ENCODE measurements around the gene UBR4. TPM values are rescaled to one million over a fixed set of nuclear protein-coding genes. Genes with fewer than 3 reads are reported as not detected.

UBR4 gene
- polyA plus RNA-seq, 2 of the 4 experiments (the other 2 are of a cell fraction) = 55.8 to 74.3 TPM

DNA sequence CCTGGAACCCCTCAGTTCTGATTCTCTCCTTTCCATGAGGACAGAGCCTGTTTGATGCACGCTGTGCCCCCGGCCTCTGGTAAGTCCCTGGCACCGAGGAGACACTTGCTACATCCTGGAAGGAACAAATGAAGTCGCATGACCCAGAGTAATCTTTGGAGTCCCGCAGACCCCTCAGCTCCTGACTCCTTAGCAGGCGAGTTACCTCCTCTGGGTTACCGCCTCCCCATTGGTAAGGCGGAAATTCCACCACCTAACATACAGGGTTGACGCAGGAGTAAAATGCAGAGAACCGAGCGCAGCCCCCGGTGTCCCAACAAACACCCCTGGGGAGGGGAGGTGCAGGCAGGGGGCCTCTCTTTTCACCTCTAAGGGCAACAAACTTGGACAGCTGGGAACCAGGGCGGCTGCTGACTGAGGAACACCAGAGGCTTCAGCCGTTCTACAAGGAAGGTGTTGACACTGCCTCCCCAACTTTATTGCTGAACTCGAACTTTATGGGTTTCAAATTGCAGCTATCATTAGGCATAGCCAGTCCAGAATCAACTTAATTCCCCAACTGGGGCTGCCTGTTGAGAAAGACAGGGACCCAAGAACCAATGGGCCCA, 138.3 kb downstream of the UBR4 start (continued):
- TF ChIP-seq, protein P1, sequence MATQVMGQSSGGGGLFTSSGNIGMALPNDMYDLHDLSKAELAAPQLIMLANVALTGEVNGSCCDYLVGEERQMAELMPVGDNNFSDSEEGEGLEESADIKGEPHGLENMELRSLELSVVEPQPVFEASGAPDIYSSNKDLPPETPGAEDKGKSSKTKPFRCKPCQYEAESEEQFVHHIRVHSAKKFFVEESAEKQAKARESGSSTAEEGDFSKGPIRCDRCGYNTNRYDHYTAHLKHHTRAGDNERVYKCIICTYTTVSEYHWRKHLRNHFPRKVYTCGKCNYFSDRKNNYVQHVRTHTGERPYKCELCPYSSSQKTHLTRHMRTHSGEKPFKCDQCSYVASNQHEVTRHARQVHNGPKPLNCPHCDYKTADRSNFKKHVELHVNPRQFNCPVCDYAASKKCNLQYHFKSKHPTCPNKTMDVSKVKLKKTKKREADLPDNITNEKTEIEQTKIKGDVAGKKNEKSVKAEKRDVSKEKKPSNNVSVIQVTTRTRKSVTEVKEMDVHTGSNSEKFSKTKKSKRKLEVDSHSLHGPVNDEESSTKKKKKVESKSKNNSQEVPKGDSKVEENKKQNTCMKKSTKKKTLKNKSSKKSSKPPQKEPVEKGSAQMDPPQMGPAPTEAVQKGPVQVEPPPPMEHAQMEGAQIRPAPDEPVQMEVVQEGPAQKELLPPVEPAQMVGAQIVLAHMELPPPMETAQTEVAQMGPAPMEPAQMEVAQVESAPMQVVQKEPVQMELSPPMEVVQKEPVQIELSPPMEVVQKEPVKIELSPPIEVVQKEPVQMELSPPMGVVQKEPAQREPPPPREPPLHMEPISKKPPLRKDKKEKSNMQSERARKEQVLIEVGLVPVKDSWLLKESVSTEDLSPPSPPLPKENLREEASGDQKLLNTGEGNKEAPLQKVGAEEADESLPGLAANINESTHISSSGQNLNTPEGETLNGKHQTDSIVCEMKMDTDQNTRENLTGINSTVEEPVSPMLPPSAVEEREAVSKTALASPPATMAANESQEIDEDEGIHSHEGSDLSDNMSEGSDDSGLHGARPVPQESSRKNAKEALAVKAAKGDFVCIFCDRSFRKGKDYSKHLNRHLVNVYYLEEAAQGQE (IDR thresholded peaks at IDR 0.05) = no peak
- no peak for TF ChIP-seq CBX8 (IDR thresholded peaks at IDR 0.05)
- TF ChIP-seq EP300 (IDR thresholded peaks at IDR 0.05) = no peak

DNA sequence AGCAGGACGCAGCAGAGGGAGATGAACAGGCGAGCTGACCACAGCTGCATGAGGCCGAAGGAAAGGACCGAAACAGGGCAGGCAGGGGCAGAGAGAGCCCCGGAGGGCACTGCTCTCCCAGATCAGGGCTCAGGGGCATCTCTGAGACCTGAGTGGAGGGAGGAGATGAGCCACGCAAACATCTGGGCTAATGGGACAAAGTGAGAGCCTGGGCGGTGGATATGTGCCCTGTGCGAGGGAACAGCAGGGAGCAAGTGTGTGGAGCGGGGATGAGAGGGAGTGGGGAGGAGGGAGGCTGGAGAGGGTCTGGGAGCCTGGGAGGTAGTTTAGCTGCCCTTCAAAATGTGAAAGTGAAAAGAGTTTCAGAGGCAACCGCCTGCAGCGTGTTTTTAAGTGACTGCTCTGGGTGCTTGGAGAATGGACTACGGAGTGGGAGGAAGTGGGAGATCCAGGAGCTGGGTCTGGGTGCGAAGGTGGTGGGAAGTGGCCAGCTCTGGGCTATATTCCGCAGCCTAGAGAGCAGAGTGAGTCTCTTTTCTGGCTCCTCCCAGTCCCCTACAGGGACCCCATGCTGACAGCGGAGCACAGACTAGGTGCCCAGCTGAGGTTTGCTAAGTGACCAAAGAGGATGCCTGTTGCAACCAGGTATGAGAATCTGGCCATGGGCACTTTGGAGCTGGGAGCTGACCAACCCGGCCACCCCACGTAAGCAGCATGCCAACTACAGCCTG, 139.0 kb downstream of the UBR4 start:
- H3K4me3 ChIP-seq = no peak overlapping the region
- H3K27ac ChIP-seq = peak overlapping the region in 1 of 2 experiments; percentile 89; a peak in 3 of 6 replicates
- H3K4me2 ChIP-seq = no peak overlapping the region
- DNase-seq (ENCODE audit: low read depth in 1 of 2, low spot score in 1 of 2) (no peak), FAIRE-seq (no peak), ATAC-seq (no peak)
- TF ChIP-seq SREBF2 (IDR thresholded peaks at IDR 0.05) = no peak
- TF ChIP-seq FOSB (CRISPR knock-in tag; IDR thresholded peaks at IDR 0.05) = no peak
- TF ChIP-seq TFCP2L1 (CRISPR knock-in tag; IDR thresholded peaks at IDR 0.05) = no peak
- no peak for TF ChIP-seq RARB (CRISPR knock-in tag; IDR thresholded peaks at IDR 0.05)
- no peak for TF ChIP-seq KDM5A (IDR thresholded peaks at IDR 0.05)
- TF ChIP-seq CBX2 (IDR thresholded peaks at IDR 0.05; ENCODE audit: borderline replicate concordance, low read depth) = no peak
- TF ChIP-seq, protein P2, sequence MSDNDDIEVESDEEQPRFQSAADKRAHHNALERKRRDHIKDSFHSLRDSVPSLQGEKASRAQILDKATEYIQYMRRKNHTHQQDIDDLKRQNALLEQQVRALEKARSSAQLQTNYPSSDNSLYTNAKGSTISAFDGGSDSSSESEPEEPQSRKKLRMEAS (IDR thresholded peaks at IDR 0.05) = no peak
- TF ChIP-seq EP300 (IDR thresholded peaks at IDR 0.05) = no peak
- no peaks in the 10 kb centered on the region for H3K9me3 ChIP-seq
- WGBS (ENCODE audit: missing lambda C conversion rate) = 90% methylated on average over 17 of the region's 17 CpGs
- ChIA-PET CTCF (interaction anchor here (0.6 to 1.7 kb wide), 6 partner anchors 9 to 164 kb away, joined by 3 to 7 read pairs (median 3); no protein-coding TSS in a partner anchor), POLR2A (interaction anchor here (1.6 kb wide), 1 partner anchor 8 kb away, joined by 3 read pairs; no protein-coding TSS in a partner anchor)
- peaks cover 30% of the 10 kb centered on the region for H3K4me1 ChIP-seq

DNA sequence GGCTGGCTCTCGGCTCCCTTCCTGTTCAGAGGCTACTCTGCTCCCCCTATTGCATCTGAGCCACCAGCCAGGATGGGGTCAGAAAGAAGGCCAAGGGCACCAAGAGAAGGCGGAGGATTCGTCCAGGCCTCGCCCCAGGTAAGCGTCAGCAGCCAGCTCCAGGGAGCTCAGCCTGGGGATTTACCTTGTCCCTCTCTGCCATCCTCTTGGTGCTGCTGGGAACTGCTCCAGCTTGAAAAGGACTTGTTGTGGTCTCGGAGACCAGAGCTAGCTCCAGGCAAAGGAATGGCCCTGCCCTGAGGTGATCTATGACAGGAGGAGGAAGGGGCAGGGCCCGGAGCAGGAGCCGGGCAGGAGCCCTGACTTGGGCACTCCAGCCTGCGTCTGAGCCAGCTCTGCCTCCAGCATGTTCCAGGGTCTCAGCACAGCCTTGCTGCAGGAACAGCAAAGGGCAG, 139.8 kb downstream of the UBR4 start:
- ATAC-seq = no peak
- no peak overlapping the region for H3K4me3 ChIP-seq
- WGBS (ENCODE audit: missing lambda C conversion rate) = 81% methylated on average over 3 of the region's 9 CpGs
- H3K27ac ChIP-seq = peak overlapping the region in 1 of 2 experiments; percentile 89; a peak in 2 of 6 replicates
- no peak for DNase-seq (ENCODE audit: low read depth in 1 of 2, low spot score in 1 of 2)
- CTCF ChIA-PET = interaction anchor here (2.1 to 4.0 kb wide), 3 partner anchors 26 to 157 kb away, joined by 5 to 14 read pairs (median 10); no protein-coding TSS in a partner anchor
- peaks cover 34% of the 10 kb centered on the region for H3K4me1 ChIP-seq
- TF ChIP-seq, protein P3, sequence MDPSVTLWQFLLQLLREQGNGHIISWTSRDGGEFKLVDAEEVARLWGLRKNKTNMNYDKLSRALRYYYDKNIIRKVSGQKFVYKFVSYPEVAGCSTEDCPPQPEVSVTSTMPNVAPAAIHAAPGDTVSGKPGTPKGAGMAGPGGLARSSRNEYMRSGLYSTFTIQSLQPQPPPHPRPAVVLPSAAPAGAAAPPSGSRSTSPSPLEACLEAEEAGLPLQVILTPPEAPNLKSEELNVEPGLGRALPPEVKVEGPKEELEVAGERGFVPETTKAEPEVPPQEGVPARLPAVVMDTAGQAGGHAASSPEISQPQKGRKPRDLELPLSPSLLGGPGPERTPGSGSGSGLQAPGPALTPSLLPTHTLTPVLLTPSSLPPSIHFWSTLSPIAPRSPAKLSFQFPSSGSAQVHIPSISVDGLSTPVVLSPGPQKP (IDR thresholded peaks at IDR 0.05; ENCODE audit: low read depth, low read length) = no peak
- TF ChIP-seq RARB (CRISPR knock-in tag; IDR thresholded peaks at IDR 0.05) (no peak), CHD2 (IDR thresholded peaks at IDR 0.05; ENCODE audit: low read length, partially characterized antibody) (no peak), CBX2 (IDR thresholded peaks at IDR 0.05; ENCODE audit: borderline replicate concordance, low read depth) (no peak), ZC3H11A (IDR thresholded peaks at IDR 0.05) (no peak)
- H3K9me3 ChIP-seq = no peaks in the 10 kb centered on the region
- H3K4me2 ChIP-seq = no peak overlapping the region
- POLR2A ChIA-PET = interaction anchor here (0.6 to 1.6 kb wide), 2 partner anchors 9 to 11 kb away, joined by 3 read pairs; no protein-coding TSS in a partner anchor
- no peak for FAIRE-seq
